Tibial nerve (tissue), 4 donors: ENCODE data around the gene UBL4B. TPM values are rescaled to one million over a fixed set of nuclear protein-coding genes. Genes with fewer than 3 reads are reported as not detected.

Source experiments
- DNase-seq, 2 donors: peaks; one replicate each; pipeline ENCODE4 v3.0.0-alpha.2; 2019; ENCODE audit warnings: low spot score in 2 of 2
- H3K27ac ChIP-seq, 4 donors: fragments of 200-600 bp; sonication (generic) in 3 of 4; one replicate each; pipeline ENCODE4 v1.5.1; 2017 to 2019; ENCODE audit warnings: mild to moderate bottlenecking in 1 of 4
- H3K27me3 ChIP-seq, 2 donors: fragments of 200-600 bp; sonication (generic) in 1 of 2; one replicate each; pipeline versions ENCODE4 v1.5.1 to v1.6.0; 2017 to 2019
- H3K36me3 ChIP-seq, 3 donors: fragments of 200-600 bp; sonication (generic); one replicate each; pipeline ENCODE4 v1.5.1; 2018 to 2019
- H3K4me1 ChIP-seq, 4 donors: fragments of 200-600 bp; sonication (generic) in 3 of 4; one replicate each; pipeline ENCODE4 v1.5.1; 2017 to 2019
- H3K4me3 ChIP-seq, 4 donors: fragments of 200-600 bp; sonication (generic) in 3 of 4; one replicate each; pipeline ENCODE4 v1.5.1; 2017 to 2019; ENCODE audit warnings: mild to moderate bottlenecking in 1 of 4, moderate library complexity in 1 of 4
- H3K9me3 ChIP-seq, 4 donors: fragments of 200-600 bp; sonication (generic) in 3 of 4; one replicate each; pipeline ENCODE4 v1.5.1; 2017 to 2019
- EP300 ChIP-seq, 2 donors: sonication (generic); formaldehyde crosslinking; IDR thresholded peaks; one replicate each; pipeline ENCODE4 v1.6.1; 2017; ENCODE audit warnings: antibody characterized with exemption in 2 of 2, mild to moderate bottlenecking in 1 of 2
- POLR2A ChIP-seq, 2 donors: fragments of 450-650 bp; IDR thresholded peaks; one replicate each; pipeline ENCODE4 v1.6.1; 2017; ENCODE audit warnings: antibody characterized with exemption in 2 of 2, mild to moderate bottlenecking in 2 of 2, moderate library complexity in 2 of 2
- WGBS, 2 donors: methylation state at CpG; one replicate each; pipeline ENCODE4 v1.1.5; 2018; 5-methylcytosine and 5-hydroxymethylcytosine counted together
- total RNA-seq, 4 donors: library from RNA; depleted of rRNA; stranded (reverse); fragments of >200 nt; gene quantifications; one replicate each; pipeline ENCODE4 v1.1.0, GENCODE V29; 2016
- TF ChIP-seq, protein P1 (sequence below), 5 experiments: fragments of 200-600 bp in 3 of 5; fragments of 450-650 bp in 2 of 5; sonication (generic) in 3 of 5; IDR thresholded peaks; one replicate each; pipeline ENCODE4 v1.5.1; 2016 to 2019; ENCODE audit warnings: antibody characterized with exemption in 5 of 5, mild to moderate bottlenecking in 3 of 5, moderate library complexity in 2 of 5

UBL4B gene
- total RNA-seq, 4 donors from 2014 or later, result 0.42 TPM; not detected in 3

DNA sequence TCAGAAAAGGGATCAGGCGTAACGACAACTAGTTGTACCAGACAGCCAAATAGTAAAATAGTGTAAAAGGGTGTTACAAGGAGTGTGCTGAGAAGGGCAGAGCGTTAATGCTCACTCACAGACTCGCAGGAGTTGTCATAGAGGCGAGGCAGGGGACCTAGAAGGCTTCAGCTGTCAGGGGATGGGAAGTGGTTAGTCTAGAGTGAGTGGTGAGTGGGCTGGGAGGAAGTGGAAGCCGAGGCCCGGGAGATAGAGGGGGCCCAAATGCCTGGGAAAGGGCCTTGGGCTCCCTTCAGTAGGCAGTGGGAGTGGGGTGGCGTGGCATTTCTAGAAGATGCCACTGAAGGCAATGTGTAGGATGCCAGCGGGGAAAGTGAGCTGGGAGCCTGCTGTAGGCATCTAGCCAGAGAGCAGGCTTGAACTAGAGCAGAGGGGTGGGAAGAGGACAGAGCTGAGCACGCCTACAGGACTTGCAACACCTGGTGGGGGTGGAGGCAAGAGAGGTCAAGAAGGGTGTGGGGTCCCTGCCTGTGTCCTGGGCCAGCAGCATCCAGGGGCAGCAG is 48.4 kb downstream of the UBL4B start:
- 53 to 59% methylated on average over 10 of the region's 10 CpGs for WGBS, 2 donors

DNA sequence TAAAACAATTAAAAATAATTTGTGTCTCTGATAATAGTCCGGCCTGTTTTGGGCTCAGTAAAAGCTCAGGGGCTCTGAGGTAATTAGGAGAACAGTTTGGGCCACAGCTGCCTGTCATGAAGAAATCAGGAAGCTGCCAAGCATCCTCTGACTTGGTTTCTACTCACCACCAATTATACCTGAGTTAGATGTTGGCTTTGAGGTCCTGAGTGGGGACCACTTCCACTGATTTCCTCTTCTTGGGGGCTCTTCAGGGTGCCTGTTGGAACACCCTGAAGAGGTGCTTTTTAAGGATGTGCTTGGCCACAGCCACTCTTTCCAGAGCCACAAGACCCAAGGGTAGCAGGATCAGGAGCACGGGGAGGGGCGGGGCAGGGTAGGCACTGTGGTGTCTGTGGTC is 48.9 kb downstream of the UBL4B start:
- no peak overlapping the region for H3K4me3 ChIP-seq
- H3K27ac ChIP-seq, result no peak overlapping the region
- peaks cover 0 to 8% of the 10 kb centered on the region in 2 donors for H3K27me3 ChIP-seq
- no peaks in the 10 kb centered on the region for H3K4me1 ChIP-seq
- no peak for DNase-seq
- H3K36me3 ChIP-seq, result no peaks in the 10 kb centered on the region
- 77 to 89% methylated on average over 3 of the region's 3 CpGs for WGBS, 2 donors
- TF ChIP-seq POLR2A (IDR thresholded peaks at IDR 0.05), result no peak
- no peak for TF ChIP-seq EP300 (IDR thresholded peaks at IDR 0.05)
- TF ChIP-seq, protein P1, sequence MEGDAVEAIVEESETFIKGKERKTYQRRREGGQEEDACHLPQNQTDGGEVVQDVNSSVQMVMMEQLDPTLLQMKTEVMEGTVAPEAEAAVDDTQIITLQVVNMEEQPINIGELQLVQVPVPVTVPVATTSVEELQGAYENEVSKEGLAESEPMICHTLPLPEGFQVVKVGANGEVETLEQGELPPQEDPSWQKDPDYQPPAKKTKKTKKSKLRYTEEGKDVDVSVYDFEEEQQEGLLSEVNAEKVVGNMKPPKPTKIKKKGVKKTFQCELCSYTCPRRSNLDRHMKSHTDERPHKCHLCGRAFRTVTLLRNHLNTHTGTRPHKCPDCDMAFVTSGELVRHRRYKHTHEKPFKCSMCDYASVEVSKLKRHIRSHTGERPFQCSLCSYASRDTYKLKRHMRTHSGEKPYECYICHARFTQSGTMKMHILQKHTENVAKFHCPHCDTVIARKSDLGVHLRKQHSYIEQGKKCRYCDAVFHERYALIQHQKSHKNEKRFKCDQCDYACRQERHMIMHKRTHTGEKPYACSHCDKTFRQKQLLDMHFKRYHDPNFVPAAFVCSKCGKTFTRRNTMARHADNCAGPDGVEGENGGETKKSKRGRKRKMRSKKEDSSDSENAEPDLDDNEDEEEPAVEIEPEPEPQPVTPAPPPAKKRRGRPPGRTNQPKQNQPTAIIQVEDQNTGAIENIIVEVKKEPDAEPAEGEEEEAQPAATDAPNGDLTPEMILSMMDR (IDR thresholded peaks at IDR 0.05), result no peak
- no peaks in the 10 kb centered on the region for H3K9me3 ChIP-seq

More for the DNA sequence above, 48.4 kb downstream of the UBL4B start:
- Histone ChIP-seq H3K36me3 (no peaks in the 10 kb centered on the region), H3K27me3 (peaks cover 0 to 8% of the 10 kb centered on the region in 2 donors), H3K4me3 (no peak overlapping the region), H3K27ac (no peak overlapping the region), H3K9me3 (no peaks in the 10 kb centered on the region), H3K4me1 (no peaks in the 10 kb centered on the region)
- TF ChIP-seq EP300 (IDR thresholded peaks at IDR 0.05) (no peak), POLR2A (IDR thresholded peaks at IDR 0.05) (no peak)
- TF ChIP-seq, protein P1 (IDR thresholded peaks at IDR 0.05), result no peak
- DNase-seq, result no peak

DNA sequence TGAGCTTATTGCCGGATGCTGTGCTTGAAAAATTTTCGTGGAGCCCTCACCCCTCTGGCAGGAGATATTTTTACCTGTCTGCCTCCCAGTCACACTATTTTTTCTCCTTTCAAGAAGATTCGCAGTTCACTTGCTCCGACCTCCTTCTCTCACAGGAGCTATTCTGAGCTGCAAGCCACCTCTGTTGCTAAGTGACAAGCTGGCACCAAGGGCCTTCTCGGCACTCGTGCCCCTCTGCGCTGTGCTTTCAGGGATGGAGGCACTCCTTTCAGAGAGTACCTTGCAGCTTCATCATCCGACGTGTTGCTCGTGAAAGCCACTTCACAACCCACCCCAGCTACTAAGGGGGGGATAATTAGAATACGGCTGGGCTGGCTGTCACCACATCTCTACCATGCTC is 49.6 kb downstream of the UBL4B start:
- no peak overlapping the region for H3K4me3 ChIP-seq

More for the DNA sequence above, 49.6 kb downstream of the UBL4B start:
- no peaks in the 10 kb centered on the region for H3K36me3 ChIP-seq
- no peak overlapping the region for H3K27ac ChIP-seq
- H3K9me3 ChIP-seq, result no peaks in the 10 kb centered on the region
- 80 to 90% methylated on average over 11 of the region's 11 CpGs for WGBS, 2 donors
- peaks cover 0 to 8% of the 10 kb centered on the region in 2 donors for H3K27me3 ChIP-seq
- TF ChIP-seq POLR2A (IDR thresholded peaks at IDR 0.05) (no peak), EP300 (IDR thresholded peaks at IDR 0.05) (no peak)
- TF ChIP-seq, protein P1 (IDR thresholded peaks at IDR 0.05), result no peak
- DNase-seq, result no peak
- H3K4me1 ChIP-seq, result no peaks in the 10 kb centered on the region

Other genes with a start within 250 kb of the UBL4B start
- 100 to 1,000 TPM in 2 of 4 donors, 10 to 100 TPM in 2; 66.8 to 124 (median 90.8) TPM for gene CSF1, start 201.6 kb upstream of the UBL4B start, total RNA-seq
- gene AHCYL1, start 127.7 kb upstream of the UBL4B start, total RNA-seq, result 10 to 100 TPM; 45.4 to 76.3 (median 55.6) TPM
- gene STRIP1, start 77.8 kb upstream of the UBL4B start, total RNA-seq, result 10 to 100 TPM; 37.7 to 43.5 (median 39.7) TPM
- not detected for gene ALX3, start 41.8 kb upstream of the UBL4B start, total RNA-seq
- under 1 TPM in 2 of 4 donors, not detected in 2; under 0.01 to 0.22 TPM for gene SLC6A17, start 38.1 kb downstream of the UBL4B start, total RNA-seq
- gene KCNC4, start 97.9 kb downstream of the UBL4B start, total RNA-seq, result 1 to 10 TPM; 2.9 to 9.0 (median 6.1) TPM
- gene RBM15, start 226.9 kb downstream of the UBL4B start, total RNA-seq, result 10 to 100 TPM; 40.9 to 49.0 (median 45.3) TPM